ENCODE results near the gene JPH4.

JPH4 gene

GRCh38 chr14:23528555-23528954, 50.0 kb downstream of the JPH4 start:
- ATAC-seq (ENCODE audit: insufficient read depth, low read depth): no peak

GRCh38 chr14:23525611-23526010, 53.0 kb downstream of the JPH4 start:
- H3K4me3 ChIP-seq (ENCODE audit: low read depth in 1 of 2, low read length in 2 of 2): no peak overlapping the region
- H3K36me3 ChIP-seq (ENCODE audit: insufficient read depth, low read length): no peaks in the 10 kb centered on the region
- TF ChIP-seq EZH2 (IDR thresholded peaks at IDR 0.05; ENCODE audit: borderline replicate concordance, low read depth, low read length, severe bottlenecking) (no peak), CTCF (IDR thresholded peaks at IDR 0.05; ENCODE audit: borderline replicate concordance, extremely low read depth, low read length, poor library complexity, severe bottlenecking) (no peak)
- no peak overlapping the region for H3K4me2 ChIP-seq (ENCODE audit: insufficient read depth, low read length)
- no peaks in the 10 kb centered on the region for H4K20me1 ChIP-seq (ENCODE audit: insufficient read depth, low read length)
- no peaks in the 10 kb centered on the region for H3K27me3 ChIP-seq (ENCODE audit: insufficient read depth, low read length, poor library complexity)
- no peaks in the 10 kb centered on the region for H3K9me3 ChIP-seq (ENCODE audit: insufficient read depth, low read length, severe bottlenecking)
- no peak overlapping the region for H3K9ac ChIP-seq (ENCODE audit: low read depth, low read length)
- DNase-seq: no peak
- no peak overlapping the region for H3K27ac ChIP-seq (ENCODE audit: low read length)
- peaks cover 4% of the 10 kb centered on the region for H3K4me1 ChIP-seq (ENCODE audit: insufficient read depth, low read length)
- H3K79me2 ChIP-seq (ENCODE audit: insufficient read depth, low read length): no peaks in the 10 kb centered on the region
- no peak for ATAC-seq (ENCODE audit: insufficient read depth, low read depth)
- no peak overlapping the region for H2AFZ ChIP-seq (ENCODE audit: low read depth, low read length)

More at GRCh38 chr14:23528555-23528954, 50.0 kb downstream of the JPH4 start:
- H3K4me3 ChIP-seq (ENCODE audit: low read depth in 1 of 2, low read length in 2 of 2): no peak overlapping the region
- no peaks in the 10 kb centered on the region for H3K9me3 ChIP-seq (ENCODE audit: insufficient read depth, low read length, severe bottlenecking)
- no peak overlapping the region for H2AFZ ChIP-seq (ENCODE audit: low read depth, low read length)
- peaks cover 9% of the 10 kb centered on the region for H3K4me1 ChIP-seq (ENCODE audit: insufficient read depth, low read length)
- H3K79me2 ChIP-seq (ENCODE audit: insufficient read depth, low read length): no peaks in the 10 kb centered on the region
- H3K27ac ChIP-seq (ENCODE audit: low read length): no peak overlapping the region
- H3K9ac ChIP-seq (ENCODE audit: low read depth, low read length): no peak overlapping the region
- no peaks in the 10 kb centered on the region for H3K27me3 ChIP-seq (ENCODE audit: insufficient read depth, low read length, poor library complexity)
- no peaks in the 10 kb centered on the region for H3K36me3 ChIP-seq (ENCODE audit: insufficient read depth, low read length)
- DNase-seq: no peak
- H3K4me2 ChIP-seq (ENCODE audit: insufficient read depth, low read length): no peak overlapping the region
- H4K20me1 ChIP-seq (ENCODE audit: insufficient read depth, low read length): no peaks in the 10 kb centered on the region
- no peak for TF ChIP-seq CTCF (IDR thresholded peaks at IDR 0.05; ENCODE audit: borderline replicate concordance, extremely low read depth, low read length, poor library complexity, severe bottlenecking)
- no peak for TF ChIP-seq EZH2 (IDR thresholded peaks at IDR 0.05; ENCODE audit: borderline replicate concordance, low read depth, low read length, severe bottlenecking)

GRCh38 chr14:23524954-23525353, 53.6 kb downstream of the JPH4 start:
- H3K36me3 ChIP-seq (ENCODE audit: insufficient read depth, low read length): no peaks in the 10 kb centered on the region
- no peak for ATAC-seq (ENCODE audit: insufficient read depth, low read depth)
- no peak overlapping the region for H3K27ac ChIP-seq (ENCODE audit: low read length)
- no peak for DNase-seq
- H3K4me2 ChIP-seq (ENCODE audit: insufficient read depth, low read length): no peak overlapping the region
- H3K9ac ChIP-seq (ENCODE audit: low read depth, low read length): no peak overlapping the region
- no peaks in the 10 kb centered on the region for H3K9me3 ChIP-seq (ENCODE audit: insufficient read depth, low read length, severe bottlenecking)
- no peaks in the 10 kb centered on the region for H3K27me3 ChIP-seq (ENCODE audit: insufficient read depth, low read length, poor library complexity)
- no peak for TF ChIP-seq CTCF (IDR thresholded peaks at IDR 0.05; ENCODE audit: borderline replicate concordance, extremely low read depth, low read length, poor library complexity, severe bottlenecking)
- TF ChIP-seq EZH2 (IDR thresholded peaks at IDR 0.05; ENCODE audit: borderline replicate concordance, low read depth, low read length, severe bottlenecking): no peak
- H3K4me3 ChIP-seq (ENCODE audit: low read depth in 1 of 2, low read length in 2 of 2): no peak overlapping the region
- no peaks in the 10 kb centered on the region for H3K79me2 ChIP-seq (ENCODE audit: insufficient read depth, low read length)
- H4K20me1 ChIP-seq (ENCODE audit: insufficient read depth, low read length): no peaks in the 10 kb centered on the region
- no peaks in the 10 kb centered on the region for H3K4me1 ChIP-seq (ENCODE audit: insufficient read depth, low read length)
- H2AFZ ChIP-seq (ENCODE audit: low read depth, low read length): no peak overlapping the region
